ENCODE data around the gene CBLB.

GRCh38 chr3:105835606-105836005 is 33.2 kb downstream of the CBLB start:
- no peak for TF ChIP-seq CTCF (IDR thresholded peaks at IDR 0.05)
- no peak for TF ChIP-seq POLR2A (IDR thresholded peaks at IDR 0.05)
